Neuronal stem cell (in vitro differentiated cells): ENCODE data around the gene CDH12.

Source experiments
- DNase-seq: peaks from one replicate; pipeline ENCODE4 v3.0.0-alpha.2; 2013; ENCODE audit warnings: low spot score
- H2AFZ ChIP-seq: one replicate; pipeline ENCODE4 v1.6.1; 2013; ENCODE audit warnings: mild to moderate bottlenecking, low read length, inconsistent platforms
- H2AK5ac ChIP-seq: 2 replicates; pipeline ENCODE4 v1.6.1; 2013; ENCODE audit warnings: low read depth, mild to moderate bottlenecking, inconsistent platforms, low read length, moderate library complexity, mixed read lengths
- H2BK120ac ChIP-seq: 2 replicates; pipeline ENCODE4 v1.6.1; 2013; ENCODE audit warnings: low read depth, mild to moderate bottlenecking, inconsistent platforms, low read length, moderate library complexity, mixed read lengths
- H2BK12ac ChIP-seq: one replicate; pipeline ENCODE4 v1.6.1; 2013; ENCODE audit warnings: low read length, inconsistent platforms
- H2BK15ac ChIP-seq: 2 replicates; pipeline ENCODE4 v1.6.1; 2013; ENCODE audit warnings: mild to moderate bottlenecking, low read length, inconsistent platforms, mixed read lengths
- H2BK5ac ChIP-seq: one replicate; pipeline ENCODE4 v1.6.1; 2013; ENCODE audit warnings: inconsistent platforms, mild to moderate bottlenecking, low read length, moderate library complexity
- H3K14ac ChIP-seq: one replicate; pipeline ENCODE4 v1.6.1; 2013; ENCODE audit warnings: low read length, inconsistent platforms
- H3K18ac ChIP-seq: 2 replicates; pipeline ENCODE4 v1.6.1; 2013; ENCODE audit warnings: low read length, inconsistent platforms
- H3K23ac ChIP-seq: 2 replicates; pipeline ENCODE4 v1.6.1; 2013; ENCODE audit warnings: low read depth, mild to moderate bottlenecking, mixed read lengths, low read length, inconsistent platforms; ENCODE audit not compliant: poor library complexity
- H3K27ac ChIP-seq: replicated peaks from 3 replicates; pipeline ENCODE4 v1.5.1; 2013; ENCODE audit warnings: low read length, inconsistent platforms
- H3K27me3 ChIP-seq, 3 experiments: 2 replicates each; pipeline ENCODE4 v1.6.1; 2013; ENCODE audit warnings: low read length in 3 of 3, mild to moderate bottlenecking in 2 of 3, inconsistent platforms in 1 of 3, low read depth in 1 of 3, mixed read lengths in 1 of 3, moderate library complexity in 1 of 3; ENCODE audit not compliant: control insufficient read depth in 3 of 3, insufficient read depth in 3 of 3
- H3K36me3 ChIP-seq, 2 donors: replicated peaks in 1 of 2; 2 replicates each; pipeline ENCODE4 v1.6.1; 2013; ENCODE audit warnings: low read length in 2 of 2; ENCODE audit not compliant: control insufficient read depth in 2 of 2, insufficient read depth in 2 of 2
- H3K4ac ChIP-seq: 2 replicates; pipeline ENCODE4 v1.6.1; 2013; ENCODE audit warnings: inconsistent platforms, mild to moderate bottlenecking, low read length, moderate library complexity
- H3K4me1 ChIP-seq, 2 donors: 1 replicate in 1 of 2; 2 replicates in 1 of 2; pipeline ENCODE4 v1.6.1; 2013; ENCODE audit warnings: low read length in 2 of 2, low read depth in 1 of 2; ENCODE audit not compliant: control insufficient read depth in 2 of 2, insufficient read depth in 1 of 2
- H3K4me2 ChIP-seq: one replicate; pipeline ENCODE4 v1.6.1; 2013; ENCODE audit warnings: mild to moderate bottlenecking, low read length, inconsistent platforms; ENCODE audit not compliant: insufficient read depth, poor library complexity, severe bottlenecking
- H3K4me3 ChIP-seq, 2 donors: 2 replicates each; pipeline ENCODE4 v1.5.1; 2013; ENCODE audit warnings: low read length in 2 of 2, mild to moderate bottlenecking in 2 of 2, inconsistent platforms in 1 of 2, moderate library complexity in 1 of 2
- H3K79me1 ChIP-seq: one replicate; pipeline ENCODE4 v1.6.1; 2013; ENCODE audit warnings: low read depth, mild to moderate bottlenecking, inconsistent platforms, low read length, moderate library complexity
- H3K9ac ChIP-seq: one replicate; pipeline ENCODE4 v1.6.1; 2013; ENCODE audit warnings: mild to moderate bottlenecking, low read depth, low read length, inconsistent platforms; ENCODE audit not compliant: poor library complexity
- H3K9me3 ChIP-seq, 2 donors: replicated peaks in 1 of 2; 2 replicates each; pipeline versions ENCODE3 to v1.6.1; 2013; ENCODE audit warnings: low read length in 2 of 2, mild to moderate bottlenecking in 2 of 2, inconsistent platforms in 1 of 2, low read depth in 1 of 2, mixed read lengths in 1 of 2, moderate library complexity in 1 of 2; ENCODE audit not compliant: control insufficient read depth in 2 of 2, insufficient read depth in 1 of 2
- H4K8ac ChIP-seq: one replicate; pipeline ENCODE4 v1.6.1; 2013; ENCODE audit warnings: low read depth, mild to moderate bottlenecking, inconsistent platforms, low read length, moderate library complexity
- H4K91ac ChIP-seq: one replicate; pipeline ENCODE4 v1.6.1; 2013; ENCODE audit warnings: low read length, low read depth, mild to moderate bottlenecking, inconsistent platforms; ENCODE audit not compliant: poor library complexity
- WGBS, 2 donors: extraction: QIAGEN DNeasy Blood & Tissue Kit; methylation state at CpG; one replicate each; pipeline ENCODE4 v1.1.7; 2013; ENCODE audit warnings: missing lambda C conversion rate in 2 of 2, mixed read lengths in 1 of 2; ENCODE audit not compliant: insufficient read length in 2 of 2, insufficient replicate concordance in 1 of 2; ENCODE audit errors: extremely low coverage in 2 of 2; 5-methylcytosine and 5-hydroxymethylcytosine counted together

The CDH12 gene

GRCh38 chr5:22650511-22650910 lies 202.6 kb downstream of the CDH12 start:
- Histone ChIP-seq H2BK120ac (no peak overlapping the region), H2BK15ac (no peak overlapping the region), H3K23ac (no peak overlapping the region), H3K9ac (no peak overlapping the region), H3K14ac (no peak overlapping the region), H3K4me1 (no peaks in the 10 kb centered on the region), H3K4me3 (no peak overlapping the region), H2AFZ (no peak overlapping the region), H3K27me3 (no peaks in the 10 kb centered on the region), H2BK12ac (no peak overlapping the region), H2BK5ac (no peak overlapping the region), H3K9me3 (no peaks in the 10 kb centered on the region), H3K27ac (no peak overlapping the region), H3K79me1 (no peaks in the 10 kb centered on the region), H4K8ac (no peak overlapping the region), H2AK5ac (no peak overlapping the region), H3K4ac (no peak overlapping the region), H3K4me2 (no peak overlapping the region), H4K91ac (no peak overlapping the region), H3K18ac (no peak overlapping the region), H3K36me3 (no peaks in the 10 kb centered on the region)
- DNase-seq, result no peak
- no CpG with 5 or more reads among the region's 2 CpGs for WGBS, 2 donors

DNA sequence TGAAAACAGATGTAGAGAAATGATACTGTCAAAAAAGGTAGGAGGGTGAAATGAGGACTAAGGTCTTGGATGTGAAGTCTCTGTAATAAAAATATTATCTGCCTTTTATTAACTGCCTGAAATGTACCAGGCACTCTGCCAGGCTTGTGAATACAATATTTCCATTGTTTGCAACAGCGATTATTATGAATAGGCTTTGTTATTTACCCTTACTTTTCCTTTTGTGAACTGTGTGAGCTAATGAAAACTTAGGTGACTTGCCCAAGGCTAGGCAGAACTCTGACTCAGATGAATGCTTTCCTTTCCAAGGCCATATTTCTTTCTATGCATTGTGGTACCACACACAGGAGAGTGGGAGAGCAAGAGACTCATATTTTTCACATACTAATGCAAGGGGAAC lies 204.1 kb downstream of the CDH12 start:
- Histone ChIP-seq H3K36me3 (no peaks in the 10 kb centered on the region), H3K4me2 (no peak overlapping the region), H2BK12ac (no peak overlapping the region), H3K9ac (no peak overlapping the region), H2AK5ac (no peak overlapping the region), H2BK120ac (no peak overlapping the region), H3K79me1 (no peaks in the 10 kb centered on the region), H3K27ac (no peak overlapping the region), H3K23ac (no peak overlapping the region), H3K14ac (no peak overlapping the region), H3K4ac (no peak overlapping the region), H3K9me3 (no peaks in the 10 kb centered on the region), H2BK15ac (no peak overlapping the region), H3K4me1 (no peaks in the 10 kb centered on the region), H3K18ac (no peak overlapping the region), H2BK5ac (no peak overlapping the region), H4K91ac (no peak overlapping the region), H2AFZ (no peak overlapping the region), H3K4me3 (no peak overlapping the region), H3K27me3 (no peaks in the 10 kb centered on the region), H4K8ac (no peak overlapping the region)
- no peak for DNase-seq
- WGBS, 2 donors, result no CpG with 5 or more reads among the region's 1 CpG

DNA sequence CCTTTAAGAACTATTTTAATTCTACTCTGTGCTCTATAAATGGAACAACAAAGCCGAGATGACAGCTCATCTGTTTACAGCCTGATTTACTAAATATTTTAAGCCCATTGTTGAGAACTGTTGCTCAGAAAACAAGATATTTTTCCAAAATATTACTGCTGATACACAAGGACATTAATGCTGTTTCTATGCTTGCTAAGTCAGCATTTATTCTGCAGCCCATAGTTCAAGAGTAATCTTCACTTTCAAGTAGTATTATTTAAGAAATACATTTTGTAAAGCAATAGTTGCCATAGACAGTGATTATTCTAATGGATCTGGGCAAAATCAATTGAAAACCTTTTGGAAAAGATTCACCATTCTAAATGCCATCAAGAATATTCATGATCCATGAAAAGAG lies 208.3 kb downstream of the CDH12 start:
- H2BK5ac ChIP-seq, result no peak overlapping the region
- H2BK120ac ChIP-seq, result no peak overlapping the region
- no peak overlapping the region for H3K14ac ChIP-seq
- no peak overlapping the region for H2AFZ ChIP-seq
- no peak overlapping the region for H2AK5ac ChIP-seq
- no peaks in the 10 kb centered on the region for H3K4me1 ChIP-seq
- no peaks in the 10 kb centered on the region for H3K36me3 ChIP-seq
- H3K4me2 ChIP-seq, result no peak overlapping the region
- no peak overlapping the region for H4K8ac ChIP-seq
- H3K9me3 ChIP-seq, result no peaks in the 10 kb centered on the region
- no peak overlapping the region for H2BK12ac ChIP-seq
- H3K27ac ChIP-seq, result no peak overlapping the region
- no CpG with 5 or more reads among the region's 1 CpG for WGBS, 2 donors
- H2BK15ac ChIP-seq, result no peak overlapping the region
- no peak overlapping the region for H3K23ac ChIP-seq
- H3K4me3 ChIP-seq, result no peak overlapping the region
- no peaks in the 10 kb centered on the region for H3K27me3 ChIP-seq
- H3K4ac ChIP-seq, result no peak overlapping the region
- H4K91ac ChIP-seq, result no peak overlapping the region
- H3K18ac ChIP-seq, result no peak overlapping the region
- H3K9ac ChIP-seq, result no peak overlapping the region
- no peak for DNase-seq
- no peaks in the 10 kb centered on the region for H3K79me1 ChIP-seq

GRCh38 chr5:22643356-22643755 lies 209.8 kb downstream of the CDH12 start:
- H2AFZ ChIP-seq, result no peak overlapping the region
- WGBS, 2 donors, result no CpG with 5 or more reads among the region's 2 CpGs

More at GRCh38 chr5:22643356-22643755, 209.8 kb downstream of the CDH12 start:
- DNase-seq, result no peak
- Histone ChIP-seq H2BK120ac (no peak overlapping the region), H2BK12ac (no peak overlapping the region), H4K8ac (no peak overlapping the region), H3K14ac (no peak overlapping the region), H3K79me1 (no peaks in the 10 kb centered on the region), H3K9me3 (no peaks in the 10 kb centered on the region), H3K4ac (no peak overlapping the region), H2BK15ac (no peak overlapping the region), H3K27ac (no peak overlapping the region), H3K18ac (no peak overlapping the region), H3K23ac (no peak overlapping the region), H3K27me3 (no peaks in the 10 kb centered on the region), H2AK5ac (no peak overlapping the region), H3K4me3 (no peak overlapping the region), H3K9ac (no peak overlapping the region), H4K91ac (no peak overlapping the region), H3K4me2 (no peak overlapping the region), H3K4me1 (no peaks in the 10 kb centered on the region), H2BK5ac (no peak overlapping the region), H3K36me3 (no peaks in the 10 kb centered on the region)
